Cerebellar cortex (tissue), 1 donor: ENCODE results near the gene TESMIN.

ENCODE experiments used
- DNase-seq: peaks from one replicate; pipeline ENCODE4 v3.0.0-alpha.2; 2015; ENCODE audit warnings: low spot score

Gene TESMIN

GRCh38 chr11:68660066-68660810 is 91.1 kb downstream of the TESMIN start:
- no peak for DNase-seq

- peak; percentile 19 for DNase-seq
Measured at GRCh38 chr11:68659158-68659921, 92.0 kb downstream of the TESMIN start.

GRCh38 chr11:68658661-68659060 is 92.7 kb downstream of the TESMIN start:
- DNase-seq = no peak

- no peak for DNase-seq
Measured at GRCh38 chr11:68658097-68658496, 93.2 kb downstream of the TESMIN start.
